GM21825 (cell line): ENCODE data around the gene OTOA.
"Not testable (repeated sequence)": the region's sequence is repeated elsewhere in the genome, so short reads cannot be mapped to it uniquely, and the experiment has no call there.

ENCODE experiments used
- ATAC-seq: cut with Tn5 transposase; IDR thresholded peaks from one replicate; pipeline ENCODE4 v1.9.1; 2021; ENCODE audit warnings: mild to moderate bottlenecking, moderate library complexity; ENCODE audit not compliant: unreplicated experiment

OTOA gene

GRCh38 chr16:21801538-21802374, 138.0 kb downstream of the OTOA start:
- ATAC-seq: not testable (repeated sequence)

GRCh38 chr16:21802375-21802663, 138.6 kb downstream of the OTOA start:
- ATAC-seq: not testable (repeated sequence)
